NCI-H146 treated with DMSO at 0.1 percent for 48 hours (cell line): Measurements from ENCODE around the gene PEMT.

Experiments used
- DNase-seq: peaks from one replicate; lab custom pipeline; 2025; ENCODE audit not compliant: unreplicated experiment; lab: John Stamatoyannopoulos, UW

Gene PEMT

DNA sequence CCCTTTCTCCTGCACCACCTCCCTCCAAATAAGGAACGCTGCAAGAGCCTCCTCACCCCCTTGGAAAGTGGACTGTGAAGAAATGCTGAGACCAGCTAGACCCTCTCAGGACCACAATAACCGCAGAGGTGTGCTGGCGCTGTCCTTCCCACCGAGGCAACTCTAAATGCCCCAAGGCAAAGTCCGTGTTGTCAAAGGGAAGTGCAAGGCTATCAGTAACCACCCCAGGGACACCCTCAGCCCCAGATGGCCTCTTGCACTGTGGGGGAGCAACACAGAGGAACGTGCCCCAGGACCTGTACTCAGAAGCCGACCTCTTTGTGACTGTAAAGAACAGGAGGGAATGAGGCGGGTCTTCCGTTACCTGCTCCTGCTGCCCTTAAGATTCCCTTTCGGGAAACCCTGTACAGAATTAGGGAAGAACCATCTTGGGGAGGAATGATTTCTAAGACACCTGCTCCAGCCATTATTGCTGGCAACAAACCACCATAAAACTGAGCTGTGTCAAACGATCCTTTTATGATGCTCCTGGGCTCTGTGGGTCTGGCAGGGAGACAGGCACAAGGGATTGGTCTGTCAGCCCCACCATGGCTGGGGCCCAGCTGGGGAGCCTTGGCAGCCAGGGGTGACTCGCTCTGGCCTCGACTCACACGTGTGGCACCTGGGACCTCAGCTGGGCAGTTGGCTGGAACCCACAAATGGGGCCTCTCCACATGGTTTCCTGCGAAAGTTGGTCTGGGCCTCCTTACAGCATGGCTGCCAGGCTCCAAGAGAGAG lies 129.3 kb downstream of the PEMT start:
- DNase-seq = no peak

DNA sequence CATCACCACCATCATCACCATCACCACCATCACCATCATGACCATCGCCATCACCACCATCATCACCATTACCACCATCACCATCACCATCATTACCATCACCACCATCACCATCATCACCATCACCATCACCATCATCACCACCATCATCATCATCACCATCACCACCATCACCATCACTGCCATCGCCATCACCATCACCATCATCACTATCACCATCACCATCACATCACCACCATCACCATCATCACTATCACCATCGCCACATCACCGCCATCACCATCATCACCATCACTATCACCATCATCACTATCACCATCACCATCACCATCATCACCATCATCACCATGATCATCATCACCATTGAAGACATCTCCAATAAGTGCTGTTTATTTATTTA lies 131.5 kb downstream of the PEMT start:
- DNase-seq = no peak

- DNase-seq = no peak
Measured at GRCh38 chr17:17457680-17458079, 133.8 kb downstream of the PEMT start.

DNA sequence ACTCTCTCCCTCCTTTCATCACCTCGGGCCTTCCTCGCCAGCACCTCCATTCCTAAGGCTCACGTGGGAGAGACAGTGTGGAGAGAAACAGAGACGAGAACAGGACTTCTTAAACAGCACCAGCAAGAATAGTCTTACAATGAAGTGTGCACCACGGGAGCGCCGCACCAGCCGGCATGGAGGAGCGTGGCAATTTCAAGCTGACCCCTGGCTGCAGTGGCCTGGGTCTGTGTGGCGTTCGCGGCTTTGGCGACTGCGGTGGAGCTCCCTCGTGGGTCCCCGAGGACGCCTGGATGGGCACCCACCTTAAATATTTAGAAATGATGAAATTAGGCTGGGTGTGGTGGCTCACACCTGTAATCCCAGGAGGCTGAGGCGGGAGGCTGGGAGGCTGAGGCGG lies 135.3 kb downstream of the PEMT start:
- DNase-seq = no peak
